Measurements from ENCODE around the gene HNRNPAB.

HNRNPAB gene

DNA sequence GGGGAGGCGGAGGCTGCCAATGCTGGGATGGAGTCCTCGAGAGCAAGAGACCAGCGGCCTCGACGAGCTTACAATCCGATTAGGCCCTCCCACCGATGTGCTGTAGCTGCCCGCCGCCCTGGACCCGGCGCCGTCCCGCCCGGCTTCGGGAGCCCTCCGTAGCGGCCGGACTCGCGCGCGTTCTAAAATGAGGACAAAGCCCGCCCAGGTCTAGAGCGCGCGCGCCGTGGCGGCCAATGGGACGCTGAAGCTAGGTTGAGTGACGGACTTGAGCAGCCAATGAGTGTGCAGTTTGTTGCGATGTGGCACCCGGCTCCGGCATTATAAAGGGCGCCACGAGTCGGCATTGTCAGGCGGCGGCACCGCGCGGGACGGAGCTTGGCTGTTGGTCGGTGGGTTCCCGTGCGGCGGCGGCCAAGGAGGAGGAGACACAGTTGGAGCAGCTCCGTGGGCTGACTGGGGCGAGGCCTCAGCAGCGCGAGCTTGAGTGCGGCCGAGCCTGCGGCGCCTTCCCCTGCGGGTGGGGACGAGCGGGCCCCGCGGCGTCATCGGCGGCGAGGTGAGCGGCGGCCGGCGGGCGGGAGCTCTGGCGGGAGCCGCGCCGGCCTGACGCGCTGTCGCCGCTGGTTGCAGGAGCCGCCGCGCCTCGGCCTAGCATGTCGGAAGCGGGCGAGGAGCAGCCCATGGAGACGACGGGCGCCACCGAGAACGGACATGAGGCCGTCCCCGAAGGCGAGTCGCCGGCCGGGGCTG, at the start of gene HNRNPAB:
Gene HNRNPAB (plus strand): TSS at position 352 of the 753 bp plus-strand sequence. CDS start 305 bp downstream, at position 657.
- DNase-seq: peak; percentile 95

DNA sequence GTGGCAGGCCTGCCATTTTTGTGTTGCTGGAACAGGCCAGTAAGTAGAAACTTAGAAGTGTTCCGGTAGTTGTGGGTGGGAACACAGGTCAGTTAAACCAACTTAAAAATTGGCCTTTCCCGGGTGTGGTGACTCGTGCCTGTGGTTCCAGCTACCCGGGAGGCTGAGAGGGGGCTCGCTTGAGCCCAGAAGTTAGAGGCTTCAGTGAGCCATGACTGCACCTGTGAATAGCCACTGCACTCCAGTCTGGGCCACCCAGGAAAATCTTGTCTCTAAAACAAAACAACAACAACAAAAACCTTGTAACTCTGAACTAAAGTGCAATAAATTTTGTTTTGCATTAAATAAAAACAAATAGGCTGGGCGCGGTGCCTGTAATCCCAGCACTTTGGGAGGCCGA, 49.3 kb upstream of the HNRNPAB start:
- DNase-seq: no peak

DNA sequence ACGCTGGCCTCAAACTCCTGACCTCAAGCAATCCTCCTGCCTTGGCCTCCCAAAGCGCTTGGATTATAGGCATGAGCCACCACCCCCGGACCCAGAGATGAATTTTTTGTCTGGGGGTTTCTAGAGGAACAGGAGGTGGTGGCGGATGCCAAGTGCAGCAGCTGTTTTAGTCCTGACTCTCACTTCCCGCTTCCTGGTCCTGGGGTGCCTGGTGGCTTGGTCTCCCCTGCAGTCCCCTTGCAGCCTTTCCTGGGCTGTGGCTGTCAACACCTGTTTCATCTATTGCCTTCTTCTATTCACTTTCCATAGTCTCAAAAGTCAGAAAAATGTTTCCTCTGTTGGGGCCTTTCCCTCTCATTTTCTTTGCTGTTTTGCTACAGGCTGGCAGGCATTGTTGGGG, 44.2 kb upstream of the HNRNPAB start:
- no peak for DNase-seq

DNA sequence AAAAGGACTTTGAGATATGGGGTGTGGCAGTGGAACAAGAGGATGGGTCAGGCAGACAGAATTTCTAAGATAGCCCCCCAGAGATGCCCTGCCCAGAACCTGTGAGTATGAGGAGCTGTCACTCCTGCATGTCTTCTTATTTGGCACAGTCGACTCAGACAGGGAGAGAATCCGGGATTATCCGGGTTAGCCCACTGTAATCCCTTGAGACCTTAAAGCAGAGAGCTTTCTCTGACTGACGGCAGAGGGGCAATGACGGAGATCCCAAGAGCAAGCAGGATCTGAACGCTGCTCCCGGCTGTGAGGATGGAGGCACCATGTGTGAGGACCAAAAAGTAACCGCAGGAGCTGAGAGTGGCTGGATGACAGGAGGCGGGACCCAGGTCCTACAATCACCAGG, 41.9 kb upstream of the HNRNPAB start:
- DNase-seq: no peak

DNA sequence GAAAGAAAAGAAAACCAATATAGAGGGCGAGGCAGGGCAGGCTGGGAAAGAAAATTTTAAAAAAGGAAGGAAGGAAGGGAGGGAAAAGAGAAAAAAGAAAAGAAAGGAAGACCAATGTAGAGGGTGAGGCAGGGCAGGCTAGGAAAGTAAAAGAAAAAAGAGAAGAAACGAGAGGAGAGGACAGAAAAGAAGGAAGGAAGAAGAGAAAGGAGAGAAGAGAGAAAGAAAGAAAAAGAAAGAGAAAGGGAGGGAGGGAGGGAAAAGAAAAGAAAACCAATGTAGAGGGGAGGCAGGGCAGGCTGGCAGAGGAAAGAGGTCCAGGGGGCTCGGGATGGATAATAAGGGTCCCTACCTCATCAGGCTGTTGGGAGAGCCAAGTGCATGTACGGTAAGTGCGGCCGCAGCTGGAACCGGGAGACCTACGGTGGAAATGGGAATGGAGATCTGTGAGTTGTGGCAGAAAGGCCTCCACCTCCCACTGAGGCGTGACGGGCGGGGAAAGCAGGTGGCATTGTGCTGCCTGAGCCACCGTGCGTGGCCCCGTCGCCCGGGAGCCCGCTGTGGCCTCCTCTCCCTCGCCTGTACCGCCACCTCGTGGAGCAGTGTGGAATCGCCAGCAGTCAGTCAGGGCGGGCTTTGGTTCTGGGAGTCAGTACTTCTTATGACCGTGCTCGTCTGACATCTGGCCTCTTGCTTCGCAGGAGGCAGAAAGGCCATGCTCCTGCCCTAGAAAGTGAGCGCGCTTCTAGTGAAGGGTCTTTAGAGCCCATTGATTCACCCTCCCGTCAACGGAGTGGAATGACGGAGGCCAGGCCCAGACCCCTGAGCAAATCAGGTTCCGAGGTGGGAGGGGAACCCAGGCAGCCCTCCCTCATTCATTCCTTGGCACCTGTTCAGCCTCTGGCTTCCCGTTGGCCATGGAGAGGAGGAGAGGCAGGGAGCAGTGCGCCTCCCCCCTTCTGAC, 40.3 kb upstream of the HNRNPAB start:
- peak; percentile 92 for DNase-seq

DNA sequence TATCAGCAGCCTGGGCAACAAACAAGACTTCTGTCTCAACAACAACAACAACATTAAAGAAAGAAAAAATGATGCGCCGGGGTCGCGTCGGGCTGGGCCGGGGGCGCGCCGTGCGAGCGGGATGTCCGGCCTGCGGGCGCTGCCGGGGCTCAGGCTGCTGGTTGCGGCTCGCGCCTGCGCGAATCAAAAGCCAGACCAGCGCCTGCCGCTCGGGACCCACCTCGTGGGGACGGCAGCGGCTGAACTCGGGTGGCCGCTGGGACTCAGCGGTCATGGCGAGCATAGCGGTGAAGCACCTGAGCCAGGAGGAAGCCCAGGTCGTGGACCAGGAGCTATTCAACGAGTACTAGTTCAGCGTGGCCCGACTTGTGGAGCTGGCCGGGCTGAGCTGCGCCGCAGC, 38.8 kb upstream of the HNRNPAB start:
- DNase-seq: no peak

DNA sequence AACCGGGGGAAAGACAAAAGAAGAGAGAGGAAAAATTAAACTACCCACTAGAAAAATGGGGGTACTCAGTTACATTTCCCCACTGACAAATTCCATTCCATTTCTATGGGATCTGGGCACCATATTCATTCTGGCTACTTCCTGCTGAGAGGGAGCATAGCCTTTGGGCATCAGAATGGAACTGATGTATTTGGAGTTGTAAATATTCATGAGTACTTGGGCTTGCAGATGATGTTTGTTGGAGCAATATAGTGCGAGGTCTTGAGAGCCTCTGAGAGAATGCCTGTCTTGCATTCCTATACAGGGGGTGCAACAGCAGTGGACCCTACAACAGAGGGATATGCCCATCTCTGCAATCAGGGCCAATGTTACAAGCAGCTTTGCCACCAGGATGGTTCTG, 33.9 kb upstream of the HNRNPAB start:
- DNase-seq: no peak

DNA sequence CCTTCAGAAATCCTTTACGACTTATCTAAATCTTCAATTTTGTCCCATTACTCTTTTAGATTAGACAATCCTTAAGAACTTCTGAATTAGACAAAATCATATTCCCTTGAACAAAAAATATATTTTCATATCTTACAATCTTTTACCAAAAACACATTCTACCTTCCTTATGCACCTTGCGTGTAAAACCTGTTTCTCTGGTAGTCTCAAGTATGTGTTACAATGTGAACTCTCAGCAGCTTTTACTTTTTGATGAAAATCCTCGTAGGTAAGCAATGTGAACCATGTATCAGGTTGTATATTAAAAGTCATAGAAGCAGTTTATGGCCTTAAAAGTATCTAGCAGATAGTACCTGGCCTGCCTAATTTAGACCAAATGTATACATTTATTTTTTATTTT, 29.9 kb upstream of the HNRNPAB start:
- no peak for DNase-seq

DNA sequence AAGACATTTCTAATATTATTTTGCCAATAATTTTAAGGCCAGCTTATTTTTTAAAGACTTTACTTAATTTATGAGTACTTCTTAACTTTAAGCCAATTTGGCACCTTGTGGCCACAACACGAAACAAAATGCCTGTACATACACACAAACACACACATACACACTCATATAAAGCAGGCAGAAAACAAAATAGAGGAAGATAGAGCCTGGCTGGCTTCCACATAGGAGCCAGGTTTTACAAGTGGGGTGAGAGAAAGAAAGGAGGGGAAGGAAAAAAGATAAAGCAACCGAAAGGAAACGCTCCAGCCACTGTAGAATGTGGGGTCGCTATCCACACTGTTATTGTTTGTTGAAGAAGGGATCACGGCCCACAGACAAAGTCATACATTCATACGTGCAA, 27.5 kb upstream of the HNRNPAB start:
- no peak for DNase-seq

DNA sequence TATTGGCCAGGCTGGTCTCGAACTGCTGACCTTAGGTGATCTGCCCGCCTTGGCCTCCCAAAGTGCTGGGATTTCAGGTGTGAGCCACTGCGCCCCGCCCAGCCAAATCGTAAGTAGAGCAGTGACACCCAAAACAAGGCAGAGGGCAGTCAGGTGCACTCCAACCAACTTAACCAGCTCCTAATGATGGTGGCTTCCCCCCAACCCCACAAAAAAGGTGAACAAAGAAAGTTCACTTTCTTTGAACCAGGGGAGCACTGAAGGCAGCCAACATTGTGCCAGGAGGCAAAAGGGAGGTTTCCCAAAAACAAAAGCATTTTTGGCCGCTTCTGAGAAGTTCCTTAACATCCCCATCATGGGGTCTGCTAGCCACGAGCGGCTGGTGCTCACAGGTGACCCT, 26.8 kb upstream of the HNRNPAB start:
- no peak for DNase-seq

DNA sequence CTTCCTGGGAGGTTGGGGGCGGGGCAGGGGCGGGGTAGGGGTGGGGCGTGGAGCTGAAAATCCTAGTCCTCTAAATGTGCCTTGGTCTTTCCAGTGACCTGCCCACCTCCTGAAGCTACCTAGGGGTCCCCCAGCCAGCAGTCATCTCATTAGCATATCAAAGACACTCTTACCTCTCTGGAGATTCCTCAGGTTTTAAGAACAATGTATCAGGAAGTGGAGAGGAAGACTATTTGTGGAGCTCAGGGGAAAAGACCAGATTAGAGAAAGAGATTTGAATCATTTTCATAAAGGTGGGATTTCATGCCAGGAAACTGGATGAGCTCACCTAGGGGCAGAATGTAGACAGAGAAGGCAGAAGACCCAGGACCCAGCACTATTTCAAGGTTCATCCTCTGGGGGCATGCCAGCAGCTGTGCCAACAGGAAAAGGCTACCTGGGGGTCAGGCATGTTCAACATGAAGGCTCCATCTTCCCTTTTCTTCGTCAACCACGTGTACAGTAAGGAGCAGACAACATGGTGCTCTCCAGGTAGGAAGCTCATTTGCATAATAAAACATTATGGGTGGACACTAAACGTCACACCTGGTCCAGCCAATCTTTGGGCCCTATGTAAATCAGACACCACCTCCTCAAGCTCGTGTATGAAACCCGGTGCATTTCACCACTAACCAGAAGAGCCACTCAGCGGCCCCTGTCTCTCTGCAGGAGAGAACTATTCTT, 24.0 kb upstream of the HNRNPAB start:
- DNase-seq: no peak

DNA sequence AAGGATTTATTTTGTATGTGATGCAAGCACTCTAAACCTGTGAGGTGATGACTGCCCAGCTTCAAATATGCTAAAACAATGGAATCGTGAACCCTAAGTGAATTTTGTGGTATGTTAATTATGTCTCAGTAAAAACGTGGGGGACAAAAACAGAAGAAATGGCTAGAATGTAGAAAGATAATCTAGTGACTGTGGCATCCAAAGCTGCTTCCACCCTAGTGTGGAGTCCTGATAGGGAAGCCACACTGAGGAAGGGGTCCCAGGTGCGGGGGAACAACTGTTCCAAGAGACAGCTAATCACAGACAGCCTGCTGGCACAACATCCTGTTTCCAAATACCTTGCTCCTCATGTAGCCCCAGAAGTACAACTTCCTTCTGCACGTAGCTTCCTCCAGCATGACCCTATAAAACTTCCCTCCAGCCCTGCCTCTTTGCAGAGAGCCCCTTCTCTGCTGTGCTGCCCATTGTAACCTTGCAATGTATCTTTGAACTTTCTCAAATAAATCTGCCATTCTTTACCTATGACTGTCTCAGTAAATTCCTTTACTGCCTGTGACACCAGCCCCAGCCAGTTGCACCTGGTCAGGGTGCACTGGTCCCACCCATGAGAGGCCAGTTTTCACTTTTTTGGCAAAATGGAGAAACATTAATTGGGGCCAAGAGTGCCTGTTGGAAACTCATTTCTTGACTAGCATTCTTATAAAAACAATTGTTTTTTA, 22.0 kb upstream of the HNRNPAB start:
- no peak for DNase-seq

DNA sequence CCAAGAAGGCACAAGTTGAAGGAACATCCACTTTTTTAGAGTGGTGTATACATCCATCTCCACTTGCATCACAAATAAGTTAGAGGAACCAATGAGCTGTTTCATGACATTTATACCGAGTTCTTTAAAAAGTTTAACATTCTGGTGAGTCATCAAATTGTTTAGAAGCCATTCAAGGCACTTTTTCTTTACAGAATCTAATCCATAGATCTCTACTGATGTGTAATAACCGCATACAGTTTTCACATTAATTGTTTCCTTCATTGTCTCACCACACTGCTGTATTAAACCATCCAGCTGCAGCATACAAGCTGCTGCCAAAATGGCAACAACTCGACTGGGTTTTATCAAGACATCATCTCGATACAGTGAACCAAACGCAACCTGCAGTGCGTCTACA, 17.9 kb upstream of the HNRNPAB start:
- no peak for DNase-seq

DNA sequence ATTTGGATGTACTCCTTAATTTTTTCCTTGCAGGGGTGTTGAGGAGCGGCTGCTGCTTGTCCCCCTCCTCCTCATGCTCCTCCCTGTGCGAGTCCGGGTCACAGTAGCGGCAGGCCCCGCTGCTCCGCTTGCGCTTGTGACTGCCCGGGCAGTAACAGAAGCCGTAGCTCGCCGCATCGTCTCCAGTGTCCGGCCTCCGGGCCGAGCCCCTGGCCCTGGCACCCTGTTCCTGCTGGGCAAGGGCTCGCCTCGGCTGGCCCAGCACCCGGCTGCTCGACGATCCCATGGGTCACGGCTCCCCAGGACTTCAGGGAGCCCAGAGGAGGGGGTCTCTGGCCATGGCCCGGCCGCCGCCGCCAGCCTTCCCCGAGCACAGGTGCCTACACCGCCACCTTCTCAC, 17.3 kb upstream of the HNRNPAB start, which contains the start of gene GMCL2:
Gene GMCL2 (minus strand): TSS at position 358 of the 400 bp plus-strand sequence. CDS start 72 bp downstream, at position 286.
- no peak for DNase-seq

DNA sequence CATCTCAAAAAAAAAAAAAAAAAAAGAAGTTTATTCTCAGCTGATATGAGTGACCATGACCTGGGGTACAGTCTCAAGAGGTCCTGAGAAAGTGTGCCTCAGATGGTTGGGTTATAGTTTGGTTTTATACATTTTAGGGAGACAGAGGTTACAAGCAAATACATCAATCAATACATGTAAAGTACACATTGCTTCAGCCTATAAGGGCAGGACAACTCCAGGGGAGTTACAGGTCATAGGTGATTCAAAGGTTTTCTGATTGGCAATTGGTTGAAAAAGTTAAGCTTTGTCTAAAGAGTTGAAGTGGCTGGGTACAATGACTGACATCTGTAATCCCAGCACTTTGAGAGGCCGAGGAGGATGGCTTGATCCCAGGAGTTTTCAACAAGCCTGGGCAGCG, 14.9 kb upstream of the HNRNPAB start:
- no peak for DNase-seq

DNA sequence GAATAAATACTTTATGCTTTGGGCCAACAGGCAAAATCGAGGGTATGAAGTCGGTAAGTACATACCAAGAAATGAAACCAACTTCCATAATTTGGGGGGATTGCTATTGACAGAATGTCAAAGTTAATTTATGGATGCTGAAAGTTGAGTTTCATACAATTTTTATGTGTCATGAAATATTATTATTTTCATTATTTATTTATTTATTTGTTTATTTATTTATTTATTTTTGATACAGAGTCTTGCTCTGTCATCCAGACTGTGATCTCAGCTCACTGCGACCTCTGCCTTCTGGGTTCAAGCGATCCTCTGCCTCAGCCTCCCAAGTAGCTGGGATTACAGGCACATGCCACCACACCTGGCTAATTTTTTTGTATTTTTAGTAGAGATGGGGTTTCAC, 12.7 kb upstream of the HNRNPAB start:
- no peak for DNase-seq

DNA sequence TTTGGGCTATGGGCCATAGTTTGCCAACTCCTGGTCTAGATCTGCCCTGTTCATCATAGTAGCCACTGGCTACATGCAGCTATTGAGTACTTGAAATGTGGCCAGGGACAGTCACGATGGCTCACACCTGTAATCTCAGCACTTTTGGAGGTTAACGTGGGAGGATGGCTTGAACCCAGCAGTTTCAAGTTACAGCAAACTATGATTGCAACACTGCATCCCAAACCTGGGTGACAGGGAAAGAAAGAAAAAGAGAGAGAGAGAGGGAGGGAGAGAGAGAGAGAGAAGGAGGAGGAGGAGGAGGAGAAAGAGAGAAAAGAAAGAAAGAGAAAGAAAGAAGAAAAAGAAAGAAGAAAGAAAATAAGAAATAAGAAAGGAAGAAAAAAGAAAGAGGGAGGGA, 12.1 kb upstream of the HNRNPAB start:
- DNase-seq: no peak

DNA sequence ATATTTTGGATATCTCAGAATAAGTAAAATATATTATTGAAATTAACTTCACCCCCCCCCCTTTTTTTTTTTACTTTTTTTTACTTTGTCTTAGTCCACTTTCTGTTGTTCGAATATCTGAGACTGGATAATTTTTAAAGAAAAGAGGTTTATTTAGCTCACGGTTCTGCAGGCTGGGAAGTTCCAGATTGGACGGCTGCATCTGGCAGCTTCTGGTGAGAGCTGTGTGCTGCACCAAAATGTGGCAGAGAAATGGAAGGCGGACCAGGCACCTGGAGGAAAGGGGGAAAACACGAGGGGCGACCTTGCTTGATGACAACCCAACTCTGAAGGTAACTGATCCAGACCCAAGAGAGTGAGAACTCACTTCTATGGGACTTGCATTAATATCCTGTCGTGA, 11.5 kb upstream of the HNRNPAB start:
- DNase-seq: no peak

DNA sequence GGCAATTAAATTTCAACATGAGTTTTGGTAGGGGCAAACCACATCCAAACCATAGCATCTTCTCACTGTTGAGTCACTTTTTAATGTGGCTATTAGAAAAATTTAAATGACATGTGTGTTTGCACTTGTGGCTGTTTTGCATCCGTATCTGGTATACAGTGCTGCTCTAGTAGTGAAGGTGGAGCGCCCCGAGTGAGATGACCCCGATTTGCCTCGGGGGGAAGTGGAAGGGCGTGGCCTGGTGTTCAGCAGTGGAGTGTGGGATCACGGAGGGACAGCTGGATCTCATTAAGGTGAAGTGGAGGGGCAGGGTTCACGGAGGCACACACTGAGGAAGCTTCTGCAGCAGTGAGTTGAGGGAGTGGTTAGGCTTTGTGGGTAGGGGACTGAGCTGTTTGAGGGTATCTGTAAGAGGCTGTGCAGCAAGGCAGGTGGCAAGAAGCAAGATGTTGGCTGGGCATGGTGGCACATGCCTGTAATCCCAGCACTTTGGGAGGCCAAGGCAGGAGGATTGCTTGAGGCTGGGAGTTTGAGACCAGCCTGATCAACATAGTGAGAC, 11.0 kb upstream of the HNRNPAB start:
- no peak for DNase-seq

DNA sequence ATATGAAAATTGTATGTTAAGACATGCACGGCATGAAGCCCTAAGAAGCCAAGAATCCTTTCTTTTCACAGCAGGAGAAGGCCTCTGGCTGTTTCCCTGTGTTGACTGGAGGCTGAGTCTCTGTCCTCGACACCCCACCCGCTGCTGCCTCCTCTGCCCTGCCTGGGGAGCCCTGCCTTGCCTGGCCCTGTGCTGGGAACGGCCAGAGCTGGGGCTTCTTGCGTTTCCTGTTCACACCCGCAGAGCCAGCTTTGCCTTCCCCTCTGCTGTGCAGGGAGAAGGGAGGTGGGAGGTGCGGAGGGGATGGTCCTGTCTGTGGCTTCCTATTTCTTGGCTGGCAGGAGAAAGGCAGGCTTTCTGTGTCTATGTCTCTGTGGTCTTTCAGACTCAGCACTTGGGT, 10.3 kb upstream of the HNRNPAB start:
- no peak for DNase-seq

DNA sequence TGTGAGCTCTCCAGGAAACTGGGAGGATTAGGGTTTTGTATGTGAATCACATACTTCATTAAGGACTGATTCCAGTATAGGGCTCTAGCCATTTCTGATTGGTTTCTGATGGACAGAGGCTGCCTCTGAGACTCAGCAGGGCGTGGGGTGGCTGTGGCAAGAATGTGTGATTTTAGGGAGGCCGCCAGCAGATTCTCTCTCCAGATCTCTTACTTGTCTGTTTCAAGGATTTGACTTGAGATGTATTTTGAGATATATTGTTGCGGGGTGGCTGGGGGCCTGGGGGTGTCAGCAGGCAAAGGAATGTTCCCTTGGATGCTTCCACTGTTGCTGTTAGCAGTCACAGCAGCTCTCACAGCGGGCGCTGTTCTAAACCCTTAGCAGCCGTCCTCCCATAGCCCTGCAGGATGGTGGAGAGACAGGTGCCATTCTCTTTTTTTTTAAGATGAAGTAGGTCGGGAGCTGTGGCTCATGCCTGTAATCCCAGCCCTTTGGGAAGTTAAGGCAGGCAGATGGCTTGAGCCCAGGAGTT, 8.0 kb upstream of the HNRNPAB start:
- no peak for DNase-seq

DNA sequence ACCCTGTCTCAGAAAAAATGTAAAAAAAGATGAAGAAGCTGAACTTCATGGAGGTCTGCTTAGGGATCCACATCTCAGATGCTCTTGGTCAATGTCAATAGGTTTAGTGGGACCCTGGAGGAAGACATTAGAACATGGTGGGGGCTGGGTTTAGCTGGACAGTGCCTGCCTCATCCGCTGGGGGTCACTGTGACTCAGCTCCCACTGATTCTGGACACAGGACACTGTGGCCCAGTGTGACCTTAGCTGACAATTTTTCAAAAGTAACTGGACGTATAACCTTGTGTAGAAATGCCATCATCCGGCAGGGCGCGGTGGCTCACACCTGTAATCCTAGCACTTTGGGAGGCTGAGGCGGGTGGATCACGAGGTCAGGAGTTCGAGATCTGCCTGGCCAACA, 7.3 kb upstream of the HNRNPAB start:
- DNase-seq: no peak

Measured in stimulated activated CD4-positive, alpha-beta T cell treated with anti-CD3 and anti-CD28 coated beads, Interleukin-15, amount 100 ng/mL, for 24 hours (primary cell).